GM18909 (cell line): ENCODE measurements around the gene ENG.
"Not testable (repeated sequence)": the region's sequence is repeated elsewhere in the genome, so short reads cannot be mapped to it uniquely, and the experiment has no call there.

Experiments used
- ATAC-seq: cut with Tn5 transposase; IDR thresholded peaks from one replicate; pipeline ENCODE4 v1.9.1; 2021; ENCODE audit warnings: mild to moderate bottlenecking; ENCODE audit not compliant: unreplicated experiment, poor library complexity

Gene ENG

DNA sequence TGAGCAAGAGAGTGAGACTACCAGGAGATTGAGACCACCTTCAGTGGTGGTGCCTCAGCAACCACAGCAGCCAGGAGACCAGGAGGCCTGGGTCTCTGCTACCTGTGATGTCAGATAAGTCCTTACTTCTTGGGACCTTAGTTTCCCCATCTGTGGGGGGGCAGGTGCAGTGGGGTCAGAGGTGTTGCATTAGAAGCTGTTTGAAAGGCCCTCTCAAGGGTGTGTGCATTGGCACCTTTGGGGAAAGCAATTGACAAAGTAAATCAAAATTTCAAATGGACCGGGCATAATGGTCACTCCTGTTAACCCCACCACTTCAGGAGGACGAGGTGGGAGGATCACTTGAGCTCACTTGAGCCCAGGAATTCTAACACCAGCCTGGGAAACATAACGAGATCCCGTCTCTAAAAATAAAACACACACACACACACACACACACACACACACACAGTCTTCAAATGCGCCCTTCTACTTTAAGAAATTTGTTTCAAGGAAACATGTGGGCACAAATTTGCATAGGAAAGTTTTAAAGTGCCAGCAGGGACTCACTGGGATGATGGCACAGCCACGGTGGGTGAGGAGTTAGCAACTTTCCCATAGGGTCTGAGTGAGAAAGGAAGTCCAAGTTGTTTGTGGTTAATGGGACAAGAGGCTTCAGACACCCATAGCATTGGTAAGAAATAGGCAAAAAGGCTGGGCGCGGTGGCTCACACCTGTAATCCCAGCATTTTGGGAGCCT is 24.4 kb upstream of the ENG start:
- no peak for ATAC-seq

- ATAC-seq, result no peak
These were observed 23.7 kb upstream of the ENG start for GRCh38 chr9:127878001-127878651.

DNA sequence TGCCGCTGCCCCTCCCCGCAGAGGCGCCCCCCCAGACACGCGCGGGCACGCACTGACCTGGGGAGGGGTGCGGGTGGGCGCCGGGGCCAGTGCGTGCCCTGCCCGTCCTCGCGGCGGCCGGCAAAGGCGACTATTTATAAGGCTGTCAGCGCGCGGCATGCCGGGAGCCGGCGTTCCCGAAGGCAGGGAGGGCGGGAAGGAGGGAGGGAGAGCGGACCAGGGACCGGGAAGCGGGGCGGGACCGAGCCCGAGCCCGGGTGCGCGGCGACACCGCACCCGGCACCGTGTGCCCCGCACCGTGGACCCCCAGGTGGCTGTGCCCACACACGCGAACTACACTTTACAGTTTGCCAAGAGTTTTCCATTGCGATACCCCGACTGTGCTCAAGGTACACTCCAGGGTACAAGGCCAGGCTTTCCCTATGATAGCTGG is 23.1 kb upstream of the ENG start, which contains the start of gene AK1:
TSS of gene AK1 (minus strand) at position 110 of the 433 bp plus-strand sequence. CDS start 3,058 bp downstream, outside the sequence.
- no peak for ATAC-seq

DNA sequence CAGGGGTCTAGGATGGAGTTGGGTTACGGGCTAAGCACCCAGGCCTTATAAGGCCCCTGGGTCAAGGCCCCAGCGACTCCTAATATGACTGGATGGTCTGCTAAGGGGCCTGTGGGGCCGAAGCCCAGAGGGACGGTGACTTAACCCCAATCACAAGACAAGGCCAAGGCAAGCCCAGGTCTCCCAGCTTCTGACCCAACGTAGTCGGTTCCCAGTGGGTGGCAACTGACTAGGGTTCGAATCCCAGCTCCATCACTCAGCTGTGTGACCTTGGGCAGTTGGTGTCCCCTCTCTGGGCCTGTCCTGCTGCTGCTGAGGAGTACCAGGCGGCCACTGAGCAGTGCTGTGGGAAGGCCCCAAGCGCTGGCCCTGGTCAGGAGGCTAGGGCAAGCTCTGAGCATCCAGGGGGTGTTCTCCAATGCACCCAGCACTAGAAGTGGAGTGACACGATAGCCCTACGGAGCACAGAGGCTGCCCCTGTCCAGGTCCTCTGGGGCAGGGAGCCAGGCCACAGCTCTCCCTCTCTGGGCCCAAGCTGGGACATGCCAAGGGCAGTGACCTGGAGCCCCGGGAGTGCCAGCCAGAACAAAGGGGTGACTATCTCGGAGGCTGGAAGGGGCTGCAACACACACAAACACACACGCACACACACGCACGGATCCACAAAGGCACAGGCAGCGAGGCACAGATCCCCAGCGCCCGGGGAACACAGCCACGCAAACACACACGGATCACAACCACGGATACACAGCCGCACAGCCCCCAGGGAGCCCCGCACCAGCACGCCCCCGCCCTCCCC is 22.5 kb upstream of the ENG start:
- no peak for ATAC-seq

GRCh38 chr9:127876026-127876763 is 21.7 kb upstream of the ENG start:
- no peak for ATAC-seq

DNA sequence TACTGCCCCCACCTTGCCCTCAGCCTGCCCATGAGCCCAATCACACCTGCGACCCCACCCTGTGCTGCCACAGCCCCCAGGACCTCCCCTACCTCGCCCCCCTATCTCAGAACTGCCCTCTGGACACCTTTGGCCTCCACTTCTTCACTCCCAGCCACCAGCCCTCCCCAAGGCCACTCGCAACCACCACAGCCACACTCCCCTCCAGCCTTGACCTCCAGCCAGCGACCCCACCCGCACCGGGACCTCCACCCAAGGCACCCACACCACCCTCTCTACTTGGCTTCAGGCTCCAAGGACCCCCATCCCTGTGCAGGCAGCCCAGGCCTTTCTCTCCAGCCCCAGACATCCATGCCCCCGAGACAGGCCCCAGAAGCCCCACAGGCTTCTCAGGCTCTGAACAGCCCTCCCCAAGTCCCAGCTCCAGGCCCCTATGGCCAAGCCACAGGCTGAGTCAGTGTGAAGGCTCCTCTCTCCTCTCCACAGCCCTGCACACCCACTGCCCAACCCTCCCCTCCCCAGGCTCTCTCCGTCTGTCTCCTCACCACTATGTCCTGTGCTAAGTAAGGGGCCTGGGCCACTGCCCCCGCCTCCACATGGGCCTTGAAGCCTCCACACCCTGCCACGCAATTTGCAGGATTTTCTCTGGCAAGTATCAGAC is 21.0 kb upstream of the ENG start:
- no peak for ATAC-seq

DNA sequence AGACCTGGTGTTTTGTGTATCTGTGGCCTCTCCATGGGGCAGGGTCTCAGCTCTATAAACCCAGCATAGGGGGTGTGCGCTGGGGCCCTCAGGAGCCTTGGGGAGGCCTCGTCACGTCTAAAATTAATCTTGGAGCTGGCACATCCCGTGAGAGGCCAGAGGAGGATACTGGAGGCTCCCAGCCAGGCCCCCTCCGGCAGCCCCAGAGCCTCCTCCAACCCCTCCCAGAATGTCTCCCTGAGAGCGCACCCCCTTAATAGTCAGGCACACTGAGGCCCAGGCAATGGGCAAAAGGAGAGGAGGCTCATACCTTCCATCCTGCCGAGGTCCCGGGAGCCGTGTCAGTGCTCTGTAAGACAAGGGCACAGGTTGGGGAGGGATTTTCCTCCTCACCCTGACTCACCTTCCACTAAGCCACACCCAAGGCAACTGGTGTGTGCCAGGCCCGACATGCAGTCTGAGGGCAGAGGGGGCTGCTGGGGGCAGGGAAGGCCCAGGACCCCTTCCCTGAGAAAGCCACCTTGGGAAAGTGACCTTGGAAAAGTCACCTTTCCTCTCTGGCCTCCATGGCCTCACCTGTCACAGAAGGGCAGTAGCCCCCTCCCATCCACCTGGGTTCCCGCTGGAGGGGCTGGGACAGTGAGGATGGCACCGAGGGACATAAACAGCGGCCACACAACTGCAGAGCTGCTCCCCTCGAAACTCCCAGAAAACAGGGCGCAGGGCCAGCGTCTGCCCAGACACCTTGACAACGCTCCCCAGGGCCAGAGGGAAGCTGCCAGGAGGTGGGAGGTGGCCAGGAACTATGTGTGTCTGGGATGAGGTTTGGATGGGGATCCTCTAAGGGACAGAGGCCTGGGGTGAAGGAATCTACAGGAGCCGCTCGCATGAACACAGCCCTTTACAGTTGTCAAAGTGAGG is 20.1 kb upstream of the ENG start:
- ATAC-seq, result no peak

- ATAC-seq, result no peak
These were observed 19.4 kb upstream of the ENG start for GRCh38 chr9:127873886-127874285.

DNA sequence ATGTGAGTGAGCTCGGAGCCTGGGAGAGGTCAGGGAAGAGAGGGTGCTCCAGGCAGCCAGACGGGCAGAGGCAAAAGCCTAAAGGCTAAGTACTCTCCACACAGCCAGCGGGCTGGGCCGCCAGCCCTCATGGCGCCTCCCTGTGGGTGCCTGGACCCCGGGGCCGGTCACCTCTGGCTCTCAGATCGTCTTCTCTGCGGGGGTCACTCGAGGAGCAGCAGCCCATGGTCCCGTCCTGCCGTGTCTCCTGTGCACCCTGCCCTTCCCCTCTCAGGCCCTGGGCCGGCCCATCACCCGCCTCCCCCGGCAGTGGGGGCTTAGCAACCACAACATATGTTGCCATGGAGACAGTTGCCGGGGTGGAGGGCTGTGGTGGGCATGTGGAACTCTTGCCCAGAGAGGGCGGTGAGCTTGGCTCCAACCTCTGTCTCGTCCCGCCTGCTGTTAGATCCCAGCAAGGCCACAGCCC is 18.8 kb upstream of the ENG start:
- no peak for ATAC-seq

DNA sequence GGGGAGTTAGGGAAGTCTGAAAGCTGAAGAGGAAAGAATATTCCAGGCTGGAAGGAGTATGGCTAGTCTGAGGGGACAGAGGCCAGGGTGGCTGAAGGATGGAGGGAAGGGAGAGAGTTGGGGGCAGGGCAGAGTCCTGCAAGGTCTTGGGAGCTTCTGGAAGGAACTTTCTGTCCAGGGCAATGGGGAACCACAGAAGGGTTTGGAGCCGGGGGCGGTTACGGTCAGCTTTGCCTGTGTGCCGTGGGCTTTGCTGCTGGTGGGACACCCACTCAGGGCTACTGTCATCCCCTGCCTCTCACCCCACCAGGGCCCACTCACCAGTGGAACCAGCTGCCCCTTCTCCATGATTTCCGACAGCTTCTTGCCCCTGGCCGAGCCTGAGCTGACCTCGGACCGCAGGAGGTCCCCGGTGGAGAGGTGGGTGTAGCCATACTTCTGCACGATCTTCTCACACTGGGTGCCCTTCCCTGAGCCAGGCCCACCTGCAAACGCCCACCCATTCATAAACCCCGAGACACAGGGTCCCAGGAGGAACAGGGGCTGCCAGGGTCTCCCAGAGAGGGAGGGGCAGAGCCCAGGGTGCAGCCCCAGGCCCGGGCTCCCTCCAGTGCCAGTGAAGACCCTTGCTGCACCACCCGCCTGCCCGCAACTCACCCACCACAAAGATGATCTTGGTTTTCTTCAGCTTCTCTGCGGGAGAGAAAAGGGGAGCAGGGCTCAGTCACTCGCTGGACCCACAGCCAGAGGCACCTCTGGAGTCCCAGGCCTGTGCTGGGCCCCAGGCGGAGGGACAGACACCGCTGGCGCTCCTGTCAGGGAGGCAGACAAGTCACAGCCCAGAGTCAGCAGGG is 18.1 kb upstream of the ENG start:
- ATAC-seq, result no peak

DNA sequence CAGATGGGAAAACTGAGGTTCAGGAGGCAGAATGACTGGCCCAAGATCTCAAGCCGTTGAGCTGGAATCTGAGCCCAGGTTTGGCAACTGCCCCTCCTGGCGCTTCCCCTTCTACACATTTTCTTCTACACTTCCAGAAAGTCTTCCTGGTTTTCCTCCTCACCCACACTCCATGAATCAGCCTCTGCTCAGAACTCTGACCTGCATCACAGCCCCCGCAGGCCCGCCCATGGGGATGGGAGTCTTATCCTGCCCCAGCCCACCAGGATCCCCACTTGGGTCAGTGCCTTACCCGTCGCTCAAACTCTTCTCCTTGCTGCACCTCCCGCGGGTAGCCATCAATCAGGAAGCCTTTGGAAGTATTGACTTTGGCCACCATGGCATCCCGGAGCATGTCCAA is 17.1 kb upstream of the ENG start:
- ATAC-seq, result no peak

- no peak for ATAC-seq
These were observed 16.4 kb upstream of the ENG start for GRCh38 chr9:127870887-127871286.

DNA sequence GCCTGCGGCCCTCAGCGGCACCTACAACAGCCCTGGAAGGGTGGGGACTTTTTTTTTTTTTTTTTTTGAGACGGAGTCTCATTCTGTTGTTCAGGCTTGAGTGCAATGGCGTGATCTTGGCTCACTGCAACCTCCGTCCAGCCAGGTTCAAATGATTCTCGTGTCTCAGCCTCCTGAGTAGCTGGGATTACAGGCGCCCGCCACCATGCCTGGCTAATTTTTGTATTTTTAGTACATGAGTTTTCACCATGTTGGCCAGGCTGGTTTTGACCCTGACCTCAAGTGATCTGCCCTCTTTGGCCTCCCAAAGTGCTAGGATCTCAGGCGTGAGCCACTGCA is 15.7 kb upstream of the ENG start:
- not testable (repeated sequence) for ATAC-seq

GRCh38 chr9:127869310-127870152 is 15.1 kb upstream of the ENG start:
- ATAC-seq, result peak; percentile 54

DNA sequence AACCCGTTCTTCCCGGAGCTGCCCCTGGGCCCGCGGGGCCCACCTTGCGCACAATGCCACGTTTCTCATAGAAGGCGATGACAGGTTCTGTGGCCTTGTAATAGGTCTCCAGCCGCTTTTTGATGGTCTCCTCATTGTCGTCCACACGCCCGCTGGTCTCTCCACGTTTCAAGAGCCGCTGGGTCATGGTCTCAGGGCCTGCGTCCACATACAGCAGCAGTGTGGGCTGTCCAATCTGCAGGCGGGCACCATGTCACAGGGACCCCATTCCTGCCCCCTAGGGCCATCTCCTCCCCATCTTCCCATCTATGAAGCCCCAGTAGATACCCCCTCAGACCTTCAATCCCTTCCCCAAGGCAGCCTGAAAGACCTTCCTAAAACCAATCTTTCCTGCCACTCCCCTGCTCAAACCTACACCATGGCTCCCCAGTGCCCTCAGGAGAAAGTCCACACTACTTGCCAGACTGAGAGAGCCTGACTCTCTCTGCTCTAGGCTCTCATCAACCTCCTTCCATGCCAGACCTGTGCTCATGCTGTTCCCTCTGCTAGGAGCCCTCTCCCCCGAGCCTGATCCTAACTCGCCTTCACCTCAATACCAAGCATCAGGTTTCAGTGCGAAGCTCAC is 13.9 kb upstream of the ENG start:
- no peak for ATAC-seq

DNA sequence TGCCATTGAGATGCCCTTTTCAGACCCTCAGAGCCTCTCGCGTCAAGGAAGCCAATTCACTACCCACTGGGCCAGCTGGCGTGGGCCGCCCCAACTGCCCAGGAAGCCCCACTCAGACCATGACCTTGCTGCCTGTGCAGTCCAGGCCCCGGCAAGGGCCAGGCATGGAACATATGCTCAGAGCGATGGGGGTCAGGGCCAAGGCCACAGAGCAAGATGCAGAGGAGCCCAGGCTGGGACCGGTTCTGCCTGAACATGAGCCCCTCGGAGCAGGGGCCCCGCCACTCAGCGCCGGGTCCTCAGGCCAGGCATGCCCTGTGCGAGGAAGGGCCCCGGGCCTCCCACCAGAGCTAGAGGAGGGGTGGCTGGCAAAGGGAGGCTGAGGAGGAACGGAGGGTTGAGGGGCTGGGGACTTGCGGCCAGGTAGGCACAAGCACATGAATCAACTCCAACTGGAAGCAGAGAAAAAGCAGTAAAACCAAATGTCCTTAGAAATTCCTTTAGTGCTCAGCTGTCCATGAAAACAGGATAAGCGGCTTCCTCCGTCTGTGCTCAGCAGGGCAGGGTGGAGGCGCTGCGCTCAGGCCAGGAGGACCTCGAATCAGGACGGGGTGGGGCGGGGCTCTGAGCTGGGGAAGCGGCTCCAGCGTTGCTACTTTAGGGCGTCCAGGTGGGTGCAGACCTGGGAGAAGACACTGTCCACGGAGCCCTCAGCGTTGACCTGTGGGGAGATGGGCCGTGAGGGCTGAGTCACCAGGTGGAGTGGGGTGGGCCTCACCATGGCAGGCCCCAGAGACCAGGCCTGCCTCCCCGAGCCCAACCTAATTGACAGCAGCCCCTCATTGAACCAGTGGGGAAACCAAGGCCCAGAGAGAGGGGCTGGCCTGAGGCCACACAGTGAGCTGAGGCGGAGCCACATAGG is 13.2 kb upstream of the ENG start:
- ATAC-seq, result no peak
